ENCODE measurements around the gene PPP2R5E.
"Not testable (repeated sequence)": the region's sequence is repeated elsewhere in the genome, so short reads cannot be mapped to it uniquely, and the experiment has no call there.

Gene PPP2R5E

DNA sequence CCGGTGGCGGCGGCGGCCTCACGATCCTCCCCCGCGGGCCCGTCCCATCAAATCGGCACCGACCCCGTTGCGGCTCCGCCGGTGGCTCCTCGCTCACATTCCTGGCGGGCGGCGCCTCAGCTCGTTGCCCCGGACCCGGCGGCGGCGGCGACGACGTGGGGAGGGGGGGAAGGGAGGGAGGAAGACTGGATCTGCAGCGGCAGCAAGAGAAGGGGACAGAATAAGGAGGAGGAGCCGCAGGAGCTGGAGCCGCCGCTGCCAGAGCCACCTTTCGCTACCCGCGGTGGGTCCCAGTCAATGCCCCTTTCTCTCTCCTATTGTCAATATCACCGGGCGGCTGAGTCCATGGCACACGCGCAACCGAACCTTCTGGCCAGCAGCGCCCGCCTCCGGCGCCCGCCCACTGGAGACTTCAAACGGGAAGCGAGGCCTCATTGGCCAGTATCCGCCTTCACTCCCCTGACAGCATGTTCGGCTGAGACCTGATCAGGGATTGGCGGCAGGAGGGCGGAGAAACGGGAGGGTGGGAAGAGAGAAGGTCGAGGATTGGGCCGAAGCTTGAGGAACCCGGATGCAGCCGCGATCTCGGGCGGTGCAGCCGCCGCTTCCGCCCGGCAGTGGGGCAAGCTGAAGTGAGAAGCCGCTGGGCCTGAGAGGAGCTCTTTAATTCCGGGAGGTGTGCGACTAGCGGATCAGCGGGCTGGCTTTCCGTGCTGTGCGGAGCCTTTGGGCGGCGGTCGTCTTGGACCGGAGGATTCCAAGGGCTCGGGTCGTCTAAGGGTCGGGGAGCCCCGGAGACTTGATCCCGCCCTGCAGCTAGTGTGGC is at the start of gene PPP2R5E:
TSS of gene PPP2R5E (minus strand) at position 378 of the 826 bp plus-strand sequence. CDS start 3,692 bp downstream, outside the sequence.
- H3K4me1 Mint-ChIP-seq = peaks cover 40% of the 10 kb centered on the region
- no peaks in the 10 kb centered on the region for H3K9me3 Mint-ChIP-seq
- H3K27me3 Mint-ChIP-seq = no peaks in the 10 kb centered on the region
- peak within 1 kb of the TSS; percentile 97 for H3K27ac Mint-ChIP-seq
- peaks cover 8% of the 10 kb centered on the region for H3K36me3 Mint-ChIP-seq
- H3K4me3 Mint-ChIP-seq = peak within 1 kb of the TSS; percentile 97

DNA sequence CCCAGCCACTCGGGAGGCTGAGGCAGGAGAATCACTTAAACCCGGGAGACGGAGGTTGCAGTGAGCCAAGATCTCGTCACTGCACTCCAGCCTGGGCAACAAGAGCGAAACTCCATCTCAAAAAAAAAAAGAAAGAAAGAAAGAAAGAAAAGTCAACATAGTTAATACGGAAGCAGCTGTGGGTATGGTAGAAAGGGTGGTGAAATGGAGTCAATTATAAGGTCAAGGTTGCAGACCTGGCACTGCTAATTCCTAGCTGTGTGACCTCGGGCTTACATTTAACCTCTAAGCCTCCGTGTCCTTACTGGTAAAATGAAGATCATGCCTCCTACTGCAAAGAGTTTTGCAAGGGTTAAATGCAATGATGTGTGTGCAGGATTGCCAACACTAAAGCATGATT is 39.9 kb upstream of the PPP2R5E start:
- H3K4me3 Mint-ChIP-seq, H3K27me3 Mint-ChIP-seq, H3K4me1 Mint-ChIP-seq, H3K36me3 Mint-ChIP-seq, H3K27ac Mint-ChIP-seq, H3K9me3 Mint-ChIP-seq: not testable (repeated sequence)

DNA sequence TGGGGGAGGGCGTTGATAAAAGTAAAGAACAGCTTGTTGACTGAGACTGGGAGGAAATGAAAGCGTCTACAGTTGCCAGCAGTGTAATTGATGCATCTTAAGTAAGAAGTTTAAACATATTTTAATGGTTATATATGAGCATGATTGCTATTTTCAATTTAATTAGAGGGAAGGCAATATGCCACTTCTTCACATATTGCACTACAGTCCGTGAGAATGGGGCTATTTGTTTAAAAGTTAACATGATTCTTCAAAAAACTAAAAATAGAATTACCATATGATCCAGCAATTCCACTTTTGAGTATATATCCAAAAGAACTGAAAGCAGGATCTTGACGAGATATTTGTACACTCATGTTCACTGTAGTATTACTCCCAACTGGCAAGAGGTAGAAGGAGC is 38.3 kb upstream of the PPP2R5E start:
- no peaks in the 10 kb centered on the region for H3K36me3 Mint-ChIP-seq
- H3K27ac Mint-ChIP-seq = no peak overlapping the region
- no peak overlapping the region for H3K4me3 Mint-ChIP-seq
- H3K4me1 Mint-ChIP-seq = no peaks in the 10 kb centered on the region
- H3K9me3 Mint-ChIP-seq = no peaks in the 10 kb centered on the region
- peaks cover 3% of the 10 kb centered on the region for H3K27me3 Mint-ChIP-seq

DNA sequence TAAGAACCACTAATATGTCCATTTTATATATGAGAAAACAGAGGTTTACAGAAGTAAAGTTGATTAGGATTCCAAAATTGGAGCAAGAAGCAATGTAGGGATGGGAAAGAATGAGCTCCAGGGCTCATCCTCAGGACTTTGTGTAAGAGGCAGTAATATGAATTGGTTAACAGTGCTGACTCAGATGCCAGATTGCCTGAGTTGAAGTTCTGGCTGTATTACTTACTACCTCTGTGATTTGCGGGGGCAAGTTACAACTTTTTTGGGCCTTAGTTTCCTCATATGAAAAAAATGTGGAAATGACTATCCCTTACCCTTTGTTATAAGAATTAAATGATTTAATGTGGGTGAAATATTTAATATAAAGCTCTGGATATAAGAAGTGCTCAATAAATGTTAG is 35.1 kb upstream of the PPP2R5E start:
- Mint-ChIP-seq H3K9me3 (no peaks in the 10 kb centered on the region), H3K36me3 (no peaks in the 10 kb centered on the region), H3K4me3 (no peak overlapping the region), H3K4me1 (no peaks in the 10 kb centered on the region), H3K27ac (no peak overlapping the region), H3K27me3 (peaks cover 3% of the 10 kb centered on the region)

DNA sequence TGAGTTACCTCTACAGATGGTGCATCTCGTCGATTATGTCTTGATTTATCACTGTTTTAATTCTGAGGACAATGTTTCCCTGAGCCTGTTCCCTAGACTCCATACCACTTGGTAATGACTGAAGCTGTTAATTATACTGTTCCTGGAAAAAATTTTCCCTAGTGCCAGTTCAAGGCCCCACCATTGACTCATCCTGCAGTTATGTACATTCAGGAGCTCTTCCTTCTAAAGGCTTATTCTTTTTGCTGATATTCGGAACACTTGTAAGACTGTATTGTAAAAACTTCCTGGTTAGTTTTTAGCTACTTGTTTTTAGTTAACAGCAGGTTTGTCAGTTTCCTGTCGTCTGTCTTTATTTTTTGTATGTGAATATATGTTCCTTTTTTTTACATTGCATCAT is 30.4 kb upstream of the PPP2R5E start:
- no peaks in the 10 kb centered on the region for H3K27me3 Mint-ChIP-seq
- H3K9me3 Mint-ChIP-seq = no peaks in the 10 kb centered on the region
- no peaks in the 10 kb centered on the region for H3K36me3 Mint-ChIP-seq
- no peaks in the 10 kb centered on the region for H3K4me1 Mint-ChIP-seq
- no peak overlapping the region for H3K27ac Mint-ChIP-seq
- H3K4me3 Mint-ChIP-seq = no peak overlapping the region

DNA sequence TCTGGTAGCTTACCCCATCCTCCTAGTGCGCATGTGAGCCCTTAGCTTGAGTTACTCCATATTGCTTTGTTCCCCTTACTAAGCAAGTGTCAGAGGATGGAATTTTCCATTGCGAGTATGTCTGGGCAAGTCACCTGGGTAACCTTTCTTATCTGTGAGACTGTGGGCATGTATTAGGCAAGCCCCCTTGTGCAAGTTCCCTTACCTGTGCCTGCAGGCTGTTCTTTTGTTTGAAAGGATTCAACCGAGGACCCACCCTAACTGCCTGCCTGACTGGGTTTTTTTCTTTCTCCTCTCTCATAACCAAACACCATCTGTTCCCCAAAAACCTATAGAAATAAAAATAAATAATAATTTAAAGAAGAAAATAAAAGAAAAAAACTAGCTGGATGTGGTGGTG is 22.3 kb upstream of the PPP2R5E start:
- Mint-ChIP-seq H3K27me3 (no peaks in the 10 kb centered on the region), H3K4me3 (no peak overlapping the region), H3K4me1 (no peaks in the 10 kb centered on the region), H3K36me3 (no peaks in the 10 kb centered on the region), H3K27ac (no peak overlapping the region), H3K9me3 (no peaks in the 10 kb centered on the region)

DNA sequence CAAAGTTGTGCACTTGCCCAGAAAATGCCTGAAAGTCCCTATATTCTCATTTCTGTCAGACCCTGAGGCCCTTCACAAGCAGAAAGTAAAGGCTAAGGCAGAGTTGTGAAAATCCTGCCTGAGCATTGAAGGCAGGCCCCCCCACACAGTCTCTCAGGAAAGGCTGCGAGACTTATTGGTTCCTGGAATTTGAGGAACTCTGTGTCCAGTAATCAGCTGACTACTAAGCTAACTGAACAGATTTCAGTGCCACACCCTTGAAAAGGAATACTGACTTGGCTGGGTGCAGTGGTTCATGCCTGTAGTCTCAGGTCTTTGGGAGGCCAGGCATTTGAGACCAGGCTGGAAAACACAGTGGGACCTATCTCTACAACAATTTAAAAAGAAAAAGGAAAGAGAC is 21.1 kb upstream of the PPP2R5E start:
- Mint-ChIP-seq H3K9me3 (no peaks in the 10 kb centered on the region), H3K27me3 (no peaks in the 10 kb centered on the region), H3K4me3 (no peak overlapping the region), H3K4me1 (no peaks in the 10 kb centered on the region), H3K27ac (no peak overlapping the region), H3K36me3 (no peaks in the 10 kb centered on the region)

DNA sequence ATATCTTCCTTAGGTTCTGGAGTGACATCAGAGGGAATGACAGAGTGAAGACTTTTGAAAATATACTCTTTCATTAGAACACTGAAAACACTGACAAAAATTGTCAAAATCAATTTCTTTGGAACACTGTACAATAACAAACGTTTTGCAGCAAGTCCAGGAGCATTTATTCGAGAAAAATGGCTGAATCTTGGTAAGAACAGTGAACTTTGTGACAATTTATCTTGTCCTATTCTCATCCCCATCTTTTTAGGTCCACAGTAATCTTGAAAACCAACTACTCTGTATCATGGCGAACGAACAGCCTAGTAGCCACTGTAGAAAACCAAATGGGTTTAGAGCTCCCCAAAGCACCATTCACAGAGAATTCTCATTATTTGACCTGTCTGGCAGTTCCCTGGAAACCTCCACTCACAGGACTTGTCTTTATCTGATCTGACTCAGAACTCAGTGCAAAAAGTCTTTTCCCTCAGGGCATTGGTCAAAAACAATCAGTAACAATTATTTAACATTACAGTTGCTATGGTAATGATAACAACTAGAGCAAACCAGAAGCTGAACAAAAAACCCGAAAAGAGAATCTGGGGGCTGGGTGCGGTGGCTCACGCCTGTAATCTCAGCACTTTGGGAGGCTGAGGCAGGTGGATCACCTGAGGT is 20.3 kb upstream of the PPP2R5E start:
- Mint-ChIP-seq H3K27me3 (no peaks in the 10 kb centered on the region), H3K36me3 (no peaks in the 10 kb centered on the region), H3K9me3 (no peaks in the 10 kb centered on the region), H3K27ac (no peak overlapping the region), H3K4me3 (no peak overlapping the region), H3K4me1 (no peaks in the 10 kb centered on the region)

DNA sequence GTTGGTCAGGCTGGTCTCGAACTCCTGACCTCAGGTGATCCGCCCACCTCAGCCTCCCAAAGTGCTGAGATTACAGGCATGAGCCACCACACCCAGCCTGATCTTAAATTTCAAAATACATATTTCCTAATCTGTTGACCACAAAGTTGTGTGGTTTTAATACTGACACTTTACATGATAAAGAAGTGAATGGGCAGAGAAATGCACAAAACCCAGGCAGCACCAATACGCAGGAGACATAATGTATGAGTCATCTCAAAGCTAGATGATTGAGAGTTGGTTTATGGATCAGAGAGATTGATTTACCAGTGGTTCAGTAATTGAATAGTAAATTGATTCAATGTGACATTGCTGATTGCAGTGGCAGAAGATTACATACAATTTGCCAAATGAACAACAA is 19.2 kb upstream of the PPP2R5E start:
- H3K9me3 Mint-ChIP-seq = no peaks in the 10 kb centered on the region
- H3K4me3 Mint-ChIP-seq = no peak overlapping the region
- H3K36me3 Mint-ChIP-seq = no peaks in the 10 kb centered on the region
- no peaks in the 10 kb centered on the region for H3K4me1 Mint-ChIP-seq
- no peak overlapping the region for H3K27ac Mint-ChIP-seq
- H3K27me3 Mint-ChIP-seq = no peaks in the 10 kb centered on the region

DNA sequence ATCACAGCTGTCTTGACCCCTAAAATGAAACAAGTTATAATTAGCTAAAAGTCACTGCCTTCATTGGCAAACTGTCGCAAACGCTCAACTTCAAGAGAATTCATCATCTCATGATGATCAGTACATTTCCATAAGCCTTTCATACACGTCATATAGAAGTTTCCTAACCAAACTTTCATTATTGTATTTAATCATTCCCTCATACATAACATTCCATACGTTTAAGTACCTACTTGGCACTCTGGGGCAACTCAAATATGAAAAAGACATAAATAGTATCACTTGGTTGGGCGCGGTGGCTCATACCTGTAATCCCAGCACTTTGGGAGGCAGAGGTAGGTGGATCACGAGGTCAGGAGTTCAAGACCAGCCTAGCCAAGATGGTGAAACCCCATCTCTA is 12.4 kb upstream of the PPP2R5E start:
- Mint-ChIP-seq H3K27me3 (no peaks in the 10 kb centered on the region), H3K4me1 (no peaks in the 10 kb centered on the region), H3K36me3 (no peaks in the 10 kb centered on the region), H3K27ac (no peak overlapping the region), H3K9me3 (no peaks in the 10 kb centered on the region), H3K4me3 (no peak overlapping the region)

DNA sequence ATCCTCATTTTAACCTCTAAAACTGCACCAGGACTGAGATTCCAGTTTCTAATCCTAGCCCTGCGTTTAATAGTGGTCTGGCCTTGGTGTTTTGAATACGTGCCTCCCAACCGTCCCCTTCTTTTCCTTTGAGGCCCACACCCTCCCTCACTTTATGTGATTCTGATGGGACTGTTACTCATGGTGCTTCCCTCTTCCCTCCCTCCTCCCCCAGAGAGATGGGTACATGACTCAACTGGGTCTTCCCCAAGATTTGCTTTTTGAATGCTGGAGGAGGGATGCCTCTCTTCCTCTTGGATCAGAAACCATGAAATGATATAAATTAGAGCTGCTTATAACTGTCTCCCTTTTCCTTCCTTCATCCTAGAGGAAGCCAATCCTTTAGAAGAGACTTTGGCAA is 8.2 kb upstream of the PPP2R5E start:
- Mint-ChIP-seq H3K27ac (no peak overlapping the region), H3K9me3 (no peaks in the 10 kb centered on the region), H3K4me3 (no peak overlapping the region), H3K36me3 (no peaks in the 10 kb centered on the region), H3K4me1 (no peaks in the 10 kb centered on the region), H3K27me3 (no peaks in the 10 kb centered on the region)

DNA sequence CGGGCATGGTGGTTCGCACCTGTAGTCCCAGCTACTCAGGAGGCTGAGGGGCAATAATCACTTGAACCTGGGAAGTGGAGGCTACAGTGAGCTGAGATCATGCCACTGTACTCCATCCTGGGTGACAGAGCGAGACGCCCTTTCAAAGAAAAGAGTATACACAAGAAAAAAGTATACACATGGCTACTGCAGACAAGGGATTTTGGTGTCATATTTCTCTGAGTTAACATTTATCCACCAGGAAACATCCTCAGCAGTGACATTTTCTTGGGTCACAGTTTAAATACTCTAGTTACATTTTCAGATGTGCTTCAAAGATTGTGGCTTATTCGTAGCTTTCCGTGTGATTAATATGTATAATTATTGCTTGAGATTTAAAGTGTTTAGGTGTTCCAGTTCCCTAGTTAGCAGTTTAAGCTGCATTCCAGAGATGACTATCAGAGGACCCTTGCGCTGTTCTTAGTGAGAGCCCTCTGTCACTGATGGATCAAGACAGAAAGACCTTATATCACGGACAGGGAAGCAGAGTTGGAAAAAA is 4.7 kb upstream of the PPP2R5E start:
- H3K4me1 Mint-ChIP-seq = peaks cover 12% of the 10 kb centered on the region

DNA sequence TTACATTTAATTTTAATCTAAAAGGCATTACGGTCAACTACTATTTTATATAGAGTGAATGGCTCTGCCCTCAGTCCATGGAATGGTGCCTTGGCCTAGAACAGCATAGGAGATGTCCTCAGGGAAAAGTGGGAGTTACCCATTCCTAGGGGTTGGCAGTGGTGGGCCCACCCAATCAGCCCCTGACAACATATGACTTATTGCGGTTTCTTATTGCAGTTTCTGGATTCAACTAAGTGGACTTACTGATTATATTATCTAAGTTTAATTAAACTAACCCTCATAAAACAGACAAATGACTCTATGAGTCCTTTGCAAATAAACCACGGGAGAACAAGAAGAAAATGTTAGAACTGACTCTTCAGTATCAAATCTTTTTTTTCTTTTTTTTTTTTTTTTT is 2.3 kb upstream of the PPP2R5E start:
- H3K36me3 Mint-ChIP-seq = peaks cover 1% of the 10 kb centered on the region
- H3K27me3 Mint-ChIP-seq = no peaks in the 10 kb centered on the region
- no peaks in the 10 kb centered on the region for H3K9me3 Mint-ChIP-seq
- H3K27ac Mint-ChIP-seq = no peak overlapping the region
- peaks cover 31% of the 10 kb centered on the region for H3K4me1 Mint-ChIP-seq
- H3K4me3 Mint-ChIP-seq = no peak overlapping the region

More for the DNA sequence above, 4.7 kb upstream of the PPP2R5E start:
- no peaks in the 10 kb centered on the region for H3K9me3 Mint-ChIP-seq
- no peaks in the 10 kb centered on the region for H3K36me3 Mint-ChIP-seq
- H3K27ac Mint-ChIP-seq = no peak overlapping the region
- no peaks in the 10 kb centered on the region for H3K27me3 Mint-ChIP-seq
- H3K4me3 Mint-ChIP-seq = no peak overlapping the region

DNA sequence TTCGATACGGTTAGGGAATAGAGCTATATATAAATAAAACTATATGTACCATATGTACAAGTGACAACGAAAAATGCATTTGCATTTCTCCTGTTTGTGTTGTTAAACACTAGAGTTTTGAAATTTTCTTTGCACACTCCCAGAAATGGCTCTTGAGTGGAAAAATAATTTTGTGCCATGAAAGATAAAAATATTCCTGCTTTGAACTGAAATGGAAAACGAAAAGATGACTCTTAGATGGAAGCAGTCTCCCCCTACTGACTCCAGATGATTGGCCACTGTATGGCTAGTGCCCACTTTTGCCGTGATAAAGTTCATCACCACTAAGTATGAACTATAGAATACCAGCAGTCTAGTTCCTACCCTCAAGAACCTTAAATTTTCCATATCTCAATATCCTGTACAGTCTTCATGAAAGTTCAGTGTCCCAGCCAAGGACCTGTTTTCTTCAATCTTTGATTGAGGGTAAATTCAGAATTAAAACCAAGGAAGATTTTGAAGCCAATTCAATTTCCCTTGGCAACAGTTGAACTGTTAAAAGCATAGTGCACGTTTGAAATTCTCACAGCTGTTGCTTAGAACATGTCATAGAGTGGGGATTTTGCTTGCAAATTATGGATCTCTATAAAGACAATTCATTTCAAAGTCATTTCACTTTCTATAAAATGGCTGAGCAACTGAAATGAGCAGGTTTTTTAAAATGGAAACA is 1.6 kb upstream of the PPP2R5E start:
- H3K4me3 Mint-ChIP-seq = peak overlapping the region; percentile 97
- H3K36me3 Mint-ChIP-seq = peaks cover 1% of the 10 kb centered on the region
- peaks cover 31% of the 10 kb centered on the region for H3K4me1 Mint-ChIP-seq
- H3K27ac Mint-ChIP-seq = no peak overlapping the region
- no peaks in the 10 kb centered on the region for H3K27me3 Mint-ChIP-seq
- H3K9me3 Mint-ChIP-seq = no peaks in the 10 kb centered on the region

DNA sequence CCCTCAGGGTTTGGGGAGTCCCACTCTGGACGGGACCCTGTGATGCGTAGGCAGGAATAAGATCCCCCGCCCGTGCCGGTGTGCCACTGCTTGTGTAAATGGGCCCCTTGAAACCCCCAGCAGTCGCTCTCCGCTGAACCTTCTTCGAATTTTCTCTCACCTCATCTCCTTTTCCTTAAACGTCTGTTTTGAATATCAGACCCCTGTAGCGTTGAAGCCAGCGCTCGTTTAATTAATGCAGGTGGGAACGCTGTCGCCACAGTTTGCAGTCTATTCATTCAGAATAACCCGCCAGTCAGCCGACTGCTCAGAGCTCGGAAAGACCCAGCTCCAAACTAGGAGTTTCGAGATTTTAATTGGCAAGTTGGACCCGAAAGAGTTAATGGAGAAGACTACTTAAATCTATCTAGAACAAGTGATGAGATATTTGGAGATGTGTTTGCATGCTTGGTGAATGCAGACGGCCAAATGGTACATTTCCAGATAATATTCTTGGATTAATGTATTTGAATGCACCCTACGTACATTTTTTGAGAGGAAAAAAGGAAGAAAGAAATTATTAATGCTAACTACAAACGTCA is 739 bp upstream of the PPP2R5E start:
- Mint-ChIP-seq H3K36me3 (peaks cover 8% of the 10 kb centered on the region), H3K27ac (peak overlapping the region; percentile 97), H3K27me3 (no peaks in the 10 kb centered on the region), H3K9me3 (no peaks in the 10 kb centered on the region), H3K4me1 (peaks cover 39% of the 10 kb centered on the region), H3K4me3 (peak overlapping the region; percentile 97)
